Stimulated activated CD8-positive, alpha-beta memory T cell treated with anti-CD3 and anti-CD28 coated beads, Interleukin-12 subunit alpha, Interleukin-12 subunit beta, amount 100 ng/mL, for 1 hour (primary cell): Measurements from ENCODE around the gene USP16.
"Not testable (repeated sequence)": the region's sequence is repeated elsewhere in the genome, so short reads cannot be mapped to it uniquely, and the experiment has no call there.

Source experiments
- DNase-seq: peaks from one replicate; pipeline ENCODE4 v3.0.0-alpha.2; 2020; ENCODE audit warnings: low read depth

USP16 gene

DNA sequence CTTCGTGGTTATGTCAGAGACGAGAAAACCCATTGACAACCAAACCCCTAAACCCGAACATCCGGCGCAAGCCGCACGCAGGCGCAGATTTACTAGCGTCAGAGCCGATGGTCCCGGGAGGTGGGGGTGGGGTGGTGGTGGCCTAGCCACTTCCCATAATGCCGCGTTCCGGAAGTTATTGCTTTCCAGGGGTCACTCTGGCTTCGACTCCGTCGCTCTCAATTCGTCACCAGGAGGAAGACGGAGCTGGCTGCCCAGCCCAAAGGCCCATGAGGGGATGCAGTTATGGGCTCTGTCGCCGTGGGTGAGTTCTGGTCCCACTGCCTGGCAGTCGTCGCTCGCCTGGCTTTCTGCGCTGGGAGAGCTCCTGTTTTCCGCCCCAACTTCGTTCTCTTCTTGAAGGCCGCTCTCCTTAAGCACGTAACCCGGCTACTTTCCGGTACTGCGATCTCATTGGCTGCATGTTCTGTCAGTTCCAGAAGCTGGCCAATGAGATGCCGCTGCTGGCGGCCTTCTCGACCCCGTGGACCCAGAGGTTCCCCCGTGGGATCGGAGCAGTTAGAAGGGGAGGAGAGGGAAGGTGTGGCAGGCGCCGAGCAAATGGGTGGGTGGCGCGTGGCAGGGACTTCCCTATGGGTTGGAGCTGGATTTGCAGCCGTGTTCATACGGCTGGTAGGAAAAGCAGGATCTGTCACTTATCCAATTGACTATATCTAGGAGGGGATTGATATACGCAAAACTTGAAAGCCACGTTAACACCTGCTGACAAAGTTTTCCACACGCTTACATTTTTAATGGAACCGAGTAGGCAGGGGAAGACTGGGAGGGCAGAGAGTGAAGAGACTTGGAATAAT, at the start of gene USP16:
TSS of gene USP16 (plus strand) at position 195 of the 854 bp plus-strand sequence. CDS start 3,246 bp downstream, outside the sequence.
- DNase-seq: peak; percentile 93

- no peak for DNase-seq
These were observed 49.1 kb upstream of the USP16 start for GRCh38 chr21:28975397-28975796.

- no peak for DNase-seq
These were observed 45.4 kb upstream of the USP16 start for GRCh38 chr21:28979092-28979491.

GRCh38 chr21:28982637-28983036, 41.8 kb upstream of the USP16 start:
- no peak for DNase-seq

DNA sequence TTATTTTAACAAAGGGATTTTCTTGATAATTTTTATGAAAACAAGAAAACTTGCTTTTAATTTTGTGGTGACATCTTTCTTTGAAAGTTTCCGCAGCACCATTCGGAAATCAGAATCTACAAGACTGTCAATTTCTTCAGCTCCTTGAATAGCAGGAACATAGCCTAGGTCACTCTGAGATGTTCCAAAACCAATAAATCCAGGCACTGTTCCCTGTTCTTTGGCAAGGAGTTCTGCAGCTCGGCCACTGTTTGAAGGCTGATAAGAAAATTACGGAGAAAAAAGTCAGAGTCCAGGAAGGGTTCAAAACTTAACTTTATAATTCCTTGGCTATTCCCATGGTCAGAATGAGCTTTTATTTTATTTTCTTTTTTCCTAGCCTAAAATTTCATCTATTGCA, 37.8 kb upstream of the USP16 start:
- DNase-seq: no peak

GRCh38 chr21:28988146-28988545, 36.3 kb upstream of the USP16 start:
- not testable (repeated sequence) for DNase-seq

DNA sequence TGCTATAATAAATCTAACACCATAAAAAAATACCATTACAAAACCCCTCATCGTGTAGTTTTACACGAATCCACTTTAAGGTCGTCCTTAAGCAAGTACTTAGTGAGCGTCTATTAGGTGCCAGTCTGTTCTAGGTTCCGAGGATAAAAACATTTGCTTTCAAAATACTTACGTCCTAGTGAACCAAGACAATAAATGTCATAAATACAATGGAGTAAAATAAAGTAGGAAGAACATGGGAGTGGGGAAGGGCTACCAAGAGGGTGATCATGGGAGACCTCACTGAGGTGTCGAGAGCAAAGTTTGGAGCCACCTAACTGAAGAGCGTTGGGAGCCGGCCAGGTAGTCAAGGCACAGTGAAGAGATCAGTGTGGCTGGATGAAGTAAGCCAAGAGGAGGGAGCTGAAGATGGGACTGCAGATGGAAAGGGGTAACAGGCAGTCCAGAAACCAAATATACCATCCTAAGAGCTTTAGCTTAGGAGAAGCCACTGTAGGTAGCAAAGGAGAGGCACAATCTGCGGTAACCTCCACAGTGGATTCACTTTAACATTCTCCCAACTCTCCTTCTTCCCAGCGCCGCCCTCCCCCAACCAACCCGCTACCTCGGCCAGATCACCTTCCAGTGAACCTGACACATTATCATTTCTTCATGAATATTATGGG, 32.5 kb upstream of the USP16 start:
- DNase-seq: no peak

DNA sequence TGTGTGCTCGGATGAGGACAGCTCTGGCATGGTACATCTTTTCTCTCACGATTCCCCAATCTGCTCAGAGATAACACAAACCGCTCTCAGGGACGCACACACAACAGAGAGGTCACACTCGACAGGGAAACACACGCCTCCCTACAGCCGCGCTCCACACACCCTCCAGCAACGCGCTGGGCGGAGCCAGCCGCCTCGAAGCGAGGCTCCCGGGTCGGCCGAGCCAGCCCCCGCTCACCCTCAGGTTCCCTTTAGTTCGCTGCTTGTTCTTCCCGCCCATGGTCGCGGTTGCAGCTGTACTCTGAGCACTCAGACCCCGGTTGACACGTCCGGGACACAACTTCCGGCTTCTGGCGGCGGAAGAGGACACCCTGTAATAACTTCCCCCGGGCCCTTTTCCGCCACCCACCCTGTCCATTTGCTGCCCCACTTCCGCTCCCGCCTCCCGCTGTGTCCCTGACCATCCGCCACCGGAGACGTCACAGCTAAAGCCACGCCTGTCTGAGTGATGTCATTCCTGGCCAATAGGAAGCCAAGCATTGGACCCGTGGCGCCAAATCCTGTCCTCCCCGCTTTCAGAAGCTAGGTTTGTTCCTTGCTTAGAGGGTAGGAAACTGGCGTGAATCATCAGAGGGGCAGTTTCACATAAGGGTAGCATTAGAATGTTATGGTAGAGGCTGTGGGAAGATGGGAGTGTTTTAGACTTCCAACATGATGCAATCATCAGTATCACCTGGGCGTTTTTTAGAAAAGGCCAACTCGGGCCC, 31.8 kb upstream of the USP16 start, which contains the start of gene LTN1:
TSS of gene LTN1 (minus strand) at position 352 of the 767 bp plus-strand sequence. CDS start at position 280, 72 bp downstream.
- DNase-seq: peak; percentile 98

DNA sequence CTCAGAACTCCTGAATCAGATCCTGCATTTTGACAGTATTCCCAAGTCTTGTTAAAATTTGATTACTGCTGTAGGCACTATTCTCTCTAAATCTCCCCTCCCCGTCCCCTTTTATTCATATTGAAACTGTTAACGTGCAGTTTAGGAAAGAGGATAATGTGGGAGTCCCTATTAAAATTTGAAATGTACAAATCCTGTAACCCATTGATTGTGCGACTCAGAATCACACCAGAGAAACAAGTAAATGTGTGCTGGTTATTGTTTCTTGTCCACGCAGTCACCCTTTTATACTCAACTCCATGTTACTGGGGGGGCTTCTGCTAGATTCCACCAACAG, 31.2 kb upstream of the USP16 start:
- DNase-seq: no peak

DNA sequence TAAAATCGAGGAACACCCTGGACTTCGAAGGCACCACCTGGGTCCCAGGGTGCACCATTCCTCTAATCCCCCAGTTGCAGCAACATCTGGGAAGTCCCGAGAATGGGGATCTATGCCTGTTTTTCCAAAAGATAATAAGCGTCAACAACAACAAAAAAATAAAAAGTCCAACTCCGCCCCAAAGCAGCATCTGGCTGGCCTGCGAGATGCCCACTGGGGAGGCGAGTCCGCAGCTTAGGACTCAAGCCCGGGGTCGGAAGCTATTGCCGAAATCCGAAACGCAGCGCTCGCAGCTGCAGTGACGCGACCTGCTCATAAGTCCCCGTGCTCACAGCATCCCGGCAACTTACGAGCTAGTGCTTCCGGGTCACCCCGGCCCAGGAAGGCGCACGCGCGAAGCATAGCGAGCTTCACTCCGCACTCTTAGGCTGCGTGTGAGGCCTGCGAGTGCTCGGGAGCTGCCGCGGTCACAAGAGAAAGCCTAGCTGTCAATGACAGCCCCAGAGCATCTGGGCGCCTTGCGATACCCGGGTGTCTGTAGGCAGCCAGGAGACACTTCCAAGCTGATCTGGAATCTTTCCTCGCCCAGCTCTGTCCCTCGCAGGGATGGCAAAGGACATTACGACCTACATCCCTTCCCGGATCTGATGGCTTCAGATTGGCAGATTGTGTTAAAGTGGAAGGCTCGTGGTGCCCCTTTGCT, 21.9 kb upstream of the USP16 start:
- peak; percentile 95 for DNase-seq

DNA sequence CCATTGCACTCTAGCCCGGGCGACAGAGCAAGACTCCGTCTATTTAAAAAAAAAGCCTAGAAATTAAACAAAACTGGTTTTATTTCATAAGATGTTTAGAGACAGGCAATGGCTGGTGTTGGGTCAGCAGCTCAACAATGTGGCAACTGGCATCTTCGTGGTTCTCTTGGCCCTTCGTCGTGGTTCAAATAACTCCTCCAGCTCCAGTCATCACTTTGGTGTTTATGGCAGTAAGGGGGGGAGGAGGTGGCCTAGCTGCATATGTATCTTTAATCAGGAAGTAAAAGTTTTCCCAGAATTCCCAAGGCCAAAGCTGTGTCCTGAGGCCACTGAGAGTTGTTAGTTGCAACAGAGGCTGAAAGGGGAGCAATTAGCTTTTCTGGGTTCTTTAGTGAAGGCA, 18.8 kb upstream of the USP16 start:
- no peak for DNase-seq

- no peak for DNase-seq
These were observed 17.3 kb upstream of the USP16 start for GRCh38 chr21:29007135-29007534.

DNA sequence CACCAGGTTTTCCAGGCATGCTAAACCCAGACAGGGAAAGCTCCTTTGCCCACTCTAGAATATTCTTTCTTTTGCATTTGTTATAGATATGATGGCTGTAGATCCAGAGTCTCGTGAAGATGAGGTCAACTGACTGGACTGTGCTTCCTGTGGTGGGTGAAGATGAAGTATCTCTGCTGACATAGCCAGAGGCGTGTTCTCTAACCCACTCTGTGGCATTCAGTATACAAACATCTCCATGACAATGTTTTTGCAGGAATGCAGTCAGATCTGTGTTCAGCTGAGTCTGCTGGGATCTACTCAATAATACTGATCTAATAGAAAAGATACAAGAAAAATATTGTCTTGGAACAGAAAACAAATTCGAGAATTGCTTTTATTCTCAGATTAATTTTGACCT, 16.7 kb upstream of the USP16 start:
- DNase-seq: no peak

- no peak for DNase-seq
These were observed 16.1 kb upstream of the USP16 start for GRCh38 chr21:29008367-29008766.

DNA sequence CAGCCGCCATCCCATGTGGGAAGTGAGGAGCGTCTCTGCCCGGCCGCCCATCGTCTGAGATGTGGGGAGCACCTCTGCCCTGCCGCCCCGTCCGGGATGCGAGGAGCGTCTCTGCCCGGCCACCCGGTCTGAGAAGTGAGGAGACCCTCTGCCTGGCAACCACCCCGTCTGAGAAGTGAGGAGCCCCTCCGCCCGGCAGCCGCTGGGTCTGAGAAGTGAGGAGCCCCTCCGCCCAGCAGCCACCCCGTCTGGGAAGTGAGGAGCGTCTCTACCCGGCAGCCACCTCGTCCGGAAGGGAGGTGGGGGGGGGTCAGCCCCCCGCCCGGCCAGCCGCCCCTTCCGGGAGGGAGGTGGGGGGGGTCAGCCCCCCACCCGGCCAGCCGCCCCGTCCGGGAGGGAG, 13.2 kb upstream of the USP16 start:
- DNase-seq: not testable (repeated sequence)

DNA sequence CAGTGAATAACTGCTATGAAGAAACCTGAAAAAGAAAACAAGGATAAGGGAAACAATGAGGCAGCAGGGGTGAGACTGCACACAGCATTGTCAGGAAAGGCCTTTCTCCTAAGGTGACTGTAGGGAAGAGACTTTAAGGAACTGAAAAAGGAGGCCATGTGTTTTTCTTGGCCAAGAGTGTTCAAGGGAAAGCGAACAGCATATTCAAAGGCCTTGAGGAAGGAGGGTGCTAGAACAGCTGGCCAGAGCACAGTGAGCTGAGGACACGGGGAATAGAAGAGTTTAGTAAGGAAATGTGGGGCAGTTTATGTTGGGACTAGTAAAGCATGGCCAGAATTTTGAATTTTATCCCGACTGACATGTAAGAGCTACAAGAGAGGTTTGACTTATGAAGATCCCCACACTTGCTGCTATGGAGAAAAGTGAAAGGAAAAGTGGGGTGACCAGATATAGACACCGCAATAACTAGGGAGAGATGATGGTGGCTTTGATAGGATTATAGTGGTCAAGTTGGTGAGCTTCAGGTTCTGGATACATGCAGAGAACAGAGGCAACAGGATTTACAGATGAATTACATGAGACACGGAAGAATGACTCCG, 6.7 kb upstream of the USP16 start:
- no peak for DNase-seq

DNA sequence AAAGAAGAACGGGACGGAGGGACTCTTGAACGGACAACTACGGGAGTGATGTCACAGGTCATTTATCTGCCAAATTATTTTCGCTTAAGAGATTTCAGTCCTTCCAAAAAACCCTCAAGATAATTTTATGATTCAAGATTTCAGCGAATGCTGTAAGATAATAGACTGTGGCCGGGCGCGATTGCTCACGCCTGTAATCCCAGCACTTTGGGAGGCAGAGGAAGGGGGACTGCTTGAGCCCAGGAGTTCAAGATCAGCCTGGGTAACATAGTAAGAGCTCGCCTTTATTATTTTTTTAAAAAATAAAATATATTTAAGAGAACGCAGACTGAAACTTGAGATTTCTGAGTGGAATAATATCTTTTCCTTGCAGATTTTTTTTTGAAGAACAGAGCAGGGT, 5.9 kb upstream of the USP16 start:
- DNase-seq: no peak

- no peak for DNase-seq
These were observed 2.3 kb upstream of the USP16 start for GRCh38 chr21:29022166-29022565.

DNA sequence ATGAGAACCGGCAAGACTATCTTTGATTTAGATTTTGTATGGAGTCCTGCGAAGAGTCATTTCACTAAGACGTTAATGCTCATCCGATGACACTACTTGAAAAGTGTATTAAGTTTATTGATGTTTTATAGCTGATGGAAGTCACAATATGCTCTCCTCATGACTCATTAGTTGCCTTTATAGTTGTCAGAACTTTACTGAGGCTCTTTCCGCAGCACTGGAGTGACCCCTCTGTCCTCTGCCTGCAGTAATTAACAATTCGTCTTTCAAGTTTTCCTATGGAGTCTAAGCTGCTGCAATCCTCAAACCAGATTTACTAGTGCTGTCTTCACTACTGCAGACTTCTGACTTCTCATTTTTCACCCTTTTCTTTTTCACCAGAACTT, 853 bp downstream of the USP16 start:
- no peak for DNase-seq

GRCh38 chr21:29029524-29029923, 5.1 kb downstream of the USP16 start:
- DNase-seq: no peak

GRCh38 chr21:29030909-29031308, 6.4 kb downstream of the USP16 start:
- DNase-seq: no peak

DNA sequence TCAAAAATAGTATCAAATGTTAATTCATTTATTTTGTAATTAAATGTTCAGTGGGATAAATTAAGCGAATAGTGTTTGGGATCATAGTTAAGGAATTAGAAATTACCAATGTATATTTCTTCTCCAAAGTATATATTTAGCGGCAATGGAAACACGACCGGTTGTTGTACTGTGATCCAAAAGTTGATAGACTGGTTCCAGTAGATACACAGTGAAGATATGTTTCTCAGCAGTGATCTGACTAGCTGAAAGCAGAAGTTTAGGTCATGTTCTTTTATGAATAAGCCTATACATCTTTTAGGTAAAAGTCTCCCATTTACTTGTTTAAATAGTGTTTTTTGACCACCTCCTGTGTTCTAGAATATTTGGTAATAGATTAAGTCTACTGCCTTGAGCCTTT, 8.8 kb downstream of the USP16 start:
- DNase-seq: no peak
